T-helper 17 cell (primary cell): ENCODE data around the gene ITGAE. TPM values are rescaled to one million over a fixed set of nuclear protein-coding genes. Genes with fewer than 3 reads are reported as not detected.
"Not testable (repeated sequence)": the region's sequence is repeated elsewhere in the genome, so short reads cannot be mapped to it uniquely, and the experiment has no call there.

ENCODE experiments used
- ATAC-seq: fragments of 150-1000 bp; cut with Tn5 transposase; 2 replicates; pipeline ENCODE4 v1.10.0; 2021; ENCODE audit warnings: mild to moderate bottlenecking, moderate library complexity
- DNase-seq, 3 donors: peaks; one replicate each; pipeline versions ENCODE4 v3.0.0 to v3.0.0-alpha.2; 2020 to 2021
- H3K9me3 ChIP-seq: one replicate; pipeline ENCODE4 v1.7.0; 2013; ENCODE audit warnings: low read length, mild to moderate bottlenecking; ENCODE audit not compliant: control insufficient read depth, poor library complexity, severe bottlenecking
- H3K27ac Mint-ChIP-seq: one replicate; pipeline ENCODE4 v1.8.0; 2022; ENCODE audit warnings: mild to moderate bottlenecking, moderate library complexity, mixed read lengths
- H3K27me3 Mint-ChIP-seq: one replicate; pipeline ENCODE4 v1.8.0; 2022; ENCODE audit warnings: mixed read lengths
- H3K36me3 Mint-ChIP-seq: one replicate; pipeline ENCODE4 v1.8.0; 2022; ENCODE audit warnings: low read depth, mixed read lengths
- H3K4me1 Mint-ChIP-seq: one replicate; pipeline ENCODE4 v1.8.0; 2022; ENCODE audit warnings: mild to moderate bottlenecking, mixed read lengths
- H3K4me3 Mint-ChIP-seq: one replicate; pipeline ENCODE4 v1.8.0; 2022; ENCODE audit warnings: mild to moderate bottlenecking, moderate library complexity, mixed read lengths
- total RNA-seq, 4 donors: library from RNA in 2 of 4; stranded (reverse) in 2 of 4; gene quantifications; one replicate each; pipeline ENCODE4 v1.2.3 and lab custom pipeline; 2022 to 2026

Gene ITGAE
- total RNA-seq, 2 donors from 2014 or later = 10.2 to 14.3 TPM

- H3K36me3 Mint-ChIP-seq = peaks cover 4% of the 10 kb centered on the region
- H3K27me3 Mint-ChIP-seq = no peaks in the 10 kb centered on the region
- H3K4me3 Mint-ChIP-seq = no peak overlapping the region
- no peak for ATAC-seq
- peak overlapping the region; percentile 53 for H3K27ac Mint-ChIP-seq
- DNase-seq = no peak
- H3K9me3 ChIP-seq = no peaks in the 10 kb centered on the region
- H3K4me1 Mint-ChIP-seq = peaks cover 19% of the 10 kb centered on the region
Observed at GRCh38 chr17:3718201-3718600, 82.8 kb downstream of the ITGAE start.

GRCh38 chr17:3715296-3715695 lies 85.7 kb downstream of the ITGAE start:
- peak overlapping the region; percentile 14 for H3K27ac Mint-ChIP-seq

GRCh38 chr17:3712811-3713463 lies 88.1 kb downstream of the ITGAE start:
- peaks cover 4% of the 10 kb centered on the region for H3K36me3 Mint-ChIP-seq
- no peaks in the 10 kb centered on the region for H3K27me3 Mint-ChIP-seq
- H3K4me1 Mint-ChIP-seq = peaks cover 27% of the 10 kb centered on the region
- ATAC-seq (no peak), DNase-seq (no peak)
- peak overlapping the region; percentile 76 for H3K27ac Mint-ChIP-seq
- peak overlapping the region; percentile 68 for H3K4me3 Mint-ChIP-seq
- no peaks in the 10 kb centered on the region for H3K9me3 ChIP-seq

More at GRCh38 chr17:3715296-3715695, 85.7 kb downstream of the ITGAE start:
- Mint-ChIP-seq H3K4me1 (peaks cover 22% of the 10 kb centered on the region), H3K36me3 (peaks cover 4% of the 10 kb centered on the region), H3K4me3 (no peak overlapping the region), H3K27me3 (no peaks in the 10 kb centered on the region)
- no peaks in the 10 kb centered on the region for H3K9me3 ChIP-seq
- DNase-seq = no peak
- ATAC-seq = no peak

- DNase-seq (peak in 2 of 3 donors; percentile 40 to 50), ATAC-seq (peak; percentile 97)
- Mint-ChIP-seq H3K27ac (peak overlapping the region; percentile 76), H3K4me3 (peak overlapping the region; percentile 26), H3K36me3 (peaks cover 4% of the 10 kb centered on the region), H3K4me1 (peaks cover 27% of the 10 kb centered on the region), H3K27me3 (no peaks in the 10 kb centered on the region)
- no peaks in the 10 kb centered on the region for H3K9me3 ChIP-seq
Observed at GRCh38 chr17:3710951-3711383, 90.0 kb downstream of the ITGAE start.

GRCh38 chr17:3708366-3708765 lies 92.6 kb downstream of the ITGAE start:
- no peak overlapping the region for H3K27ac Mint-ChIP-seq
- no peaks in the 10 kb centered on the region for H3K9me3 ChIP-seq
- no peaks in the 10 kb centered on the region for H3K36me3 Mint-ChIP-seq
- DNase-seq = no peak
- no peak overlapping the region for H3K4me3 Mint-ChIP-seq
- H3K4me1 Mint-ChIP-seq = peaks cover 21% of the 10 kb centered on the region
- no peak for ATAC-seq
- no peaks in the 10 kb centered on the region for H3K27me3 Mint-ChIP-seq

GRCh38 chr17:3705718-3705984 lies 95.3 kb downstream of the ITGAE start:
- not testable (repeated sequence) for H3K9me3 ChIP-seq, H3K27ac Mint-ChIP-seq, DNase-seq, H3K4me3 Mint-ChIP-seq, H3K36me3 Mint-ChIP-seq, H3K27me3 Mint-ChIP-seq, ATAC-seq, H3K4me1 Mint-ChIP-seq

GRCh38 chr17:3704931-3705717 lies 95.9 kb downstream of the ITGAE start:
- Mint-ChIP-seq H3K27me3 (no peaks in the 10 kb centered on the region), H3K27ac (no peak overlapping the region), H3K4me3 (no peak overlapping the region), H3K36me3 (no peaks in the 10 kb centered on the region), H3K4me1 (peaks cover 5% of the 10 kb centered on the region)
- no peaks in the 10 kb centered on the region for H3K9me3 ChIP-seq
- DNase-seq = no peak
- ATAC-seq = no peak

- not testable (repeated sequence) for H3K36me3 Mint-ChIP-seq, H3K27ac Mint-ChIP-seq
Observed at GRCh38 chr17:3702041-3702539, 98.9 kb downstream of the ITGAE start.

GRCh38 chr17:3699951-3700350 lies 101.0 kb downstream of the ITGAE start:
- no peak for DNase-seq
- no peaks in the 10 kb centered on the region for H3K9me3 ChIP-seq
- Mint-ChIP-seq H3K4me1 (peaks cover 3% of the 10 kb centered on the region), H3K4me3 (no peak overlapping the region), H3K27me3 (no peaks in the 10 kb centered on the region), H3K36me3 (no peaks in the 10 kb centered on the region), H3K27ac (no peak overlapping the region)
- ATAC-seq = no peak

More at GRCh38 chr17:3702041-3702539, 98.9 kb downstream of the ITGAE start:
- not testable (repeated sequence) for H3K27me3 Mint-ChIP-seq, H3K4me1 Mint-ChIP-seq, H3K9me3 ChIP-seq, DNase-seq, H3K4me3 Mint-ChIP-seq, ATAC-seq

- no peak overlapping the region for H3K27ac Mint-ChIP-seq
- no peak for DNase-seq
- ATAC-seq = no peak
- no peaks in the 10 kb centered on the region for H3K27me3 Mint-ChIP-seq
- no peaks in the 10 kb centered on the region for H3K9me3 ChIP-seq
- peaks cover 12% of the 10 kb centered on the region for H3K4me1 Mint-ChIP-seq
- no peak overlapping the region for H3K4me3 Mint-ChIP-seq
- no peaks in the 10 kb centered on the region for H3K36me3 Mint-ChIP-seq
Observed at GRCh38 chr17:3698139-3698538, 102.8 kb downstream of the ITGAE start.

- H3K9me3 ChIP-seq = no peaks in the 10 kb centered on the region
- ATAC-seq = no peak
- no peak overlapping the region for H3K27ac Mint-ChIP-seq
- H3K27me3 Mint-ChIP-seq = no peaks in the 10 kb centered on the region
- peak overlapping the region; percentile 91 for H3K4me3 Mint-ChIP-seq
- no peaks in the 10 kb centered on the region for H3K36me3 Mint-ChIP-seq
- no peak for DNase-seq
- peaks cover 12% of the 10 kb centered on the region for H3K4me1 Mint-ChIP-seq
Observed at GRCh38 chr17:3697103-3697476, 103.9 kb downstream of the ITGAE start.

- DNase-seq = peak in 1 of 3 donors; percentile 26
- no peaks in the 10 kb centered on the region for H3K9me3 ChIP-seq
- Mint-ChIP-seq H3K27ac (peak within 1 kb of the TSS; percentile 43), H3K27me3 (no peaks in the 10 kb centered on the region), H3K4me3 (peak within 1 kb of the TSS; percentile 91), H3K36me3 (no peaks in the 10 kb centered on the region), H3K4me1 (peaks cover 12% of the 10 kb centered on the region)
- peak; percentile 73 for ATAC-seq
Observed at GRCh38 chr17:3695723-3696411, 105.1 kb downstream of the ITGAE start, which contains the start of gene P2RX5. Gene P2RX5, minus strand, starts transcription at chr17:3696155. Its CDS starts 150 bp downstream, at chr17:3696005.

- peak overlapping the region; percentile 43 for H3K27ac Mint-ChIP-seq
Observed at GRCh38 chr17:3695129-3695722, 105.8 kb downstream of the ITGAE start.

More at GRCh38 chr17:3695129-3695722, 105.8 kb downstream of the ITGAE start:
- DNase-seq (no peak), ATAC-seq (peak; percentile 22)
- Mint-ChIP-seq H3K36me3 (no peaks in the 10 kb centered on the region), H3K4me3 (peak overlapping the region; percentile 91), H3K27me3 (no peaks in the 10 kb centered on the region), H3K4me1 (peaks cover 12% of the 10 kb centered on the region)
- H3K9me3 ChIP-seq = no peaks in the 10 kb centered on the region
